Prostate gland (tissue), 2 donors: ENCODE results near the gene PSMA8.

Source experiments
- POLR2AphosphoS5 ChIP-seq: sonication (generic); formaldehyde crosslinking; IDR thresholded peaks from one replicate; pipeline ENCODE4 v1.6.1; 2017; ENCODE audit warnings: antibody characterized with exemption
- TF ChIP-seq, protein P1 (sequence below), 4 experiments: fragments of 200-600 bp in 2 of 4; fragments of 450-650 bp in 2 of 4; sonication (generic) in 2 of 4; IDR thresholded peaks; 1 replicate in 3 of 4; 2 replicates in 1 of 4; pipeline ENCODE4 v1.5.1; 2016 to 2019; ENCODE audit warnings: antibody characterized with exemption in 4 of 4, mild to moderate bottlenecking in 2 of 4, moderate library complexity in 2 of 4

- TF ChIP-seq, protein P1, sequence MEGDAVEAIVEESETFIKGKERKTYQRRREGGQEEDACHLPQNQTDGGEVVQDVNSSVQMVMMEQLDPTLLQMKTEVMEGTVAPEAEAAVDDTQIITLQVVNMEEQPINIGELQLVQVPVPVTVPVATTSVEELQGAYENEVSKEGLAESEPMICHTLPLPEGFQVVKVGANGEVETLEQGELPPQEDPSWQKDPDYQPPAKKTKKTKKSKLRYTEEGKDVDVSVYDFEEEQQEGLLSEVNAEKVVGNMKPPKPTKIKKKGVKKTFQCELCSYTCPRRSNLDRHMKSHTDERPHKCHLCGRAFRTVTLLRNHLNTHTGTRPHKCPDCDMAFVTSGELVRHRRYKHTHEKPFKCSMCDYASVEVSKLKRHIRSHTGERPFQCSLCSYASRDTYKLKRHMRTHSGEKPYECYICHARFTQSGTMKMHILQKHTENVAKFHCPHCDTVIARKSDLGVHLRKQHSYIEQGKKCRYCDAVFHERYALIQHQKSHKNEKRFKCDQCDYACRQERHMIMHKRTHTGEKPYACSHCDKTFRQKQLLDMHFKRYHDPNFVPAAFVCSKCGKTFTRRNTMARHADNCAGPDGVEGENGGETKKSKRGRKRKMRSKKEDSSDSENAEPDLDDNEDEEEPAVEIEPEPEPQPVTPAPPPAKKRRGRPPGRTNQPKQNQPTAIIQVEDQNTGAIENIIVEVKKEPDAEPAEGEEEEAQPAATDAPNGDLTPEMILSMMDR (IDR thresholded peaks at IDR 0.05), result no peak
- TF ChIP-seq POLR2AphosphoS5, result no peak
Measured at GRCh38 chr18:26176134-26176533, 42.5 kb downstream of the PSMA8 start.
